Neural crest cell (in vitro differentiated cells): ENCODE data around the gene DLGAP5. TPM values are rescaled to one million over a fixed set of nuclear protein-coding genes. Genes with fewer than 3 reads are reported as not detected.

ENCODE experiments used
- DNase-seq: peaks from one replicate; pipeline ENCODE4 v3.0.0; 2021; ENCODE audit warnings: low read depth, mixed read lengths, low spot score
- H3K27ac Mint-ChIP-seq: one replicate; pipeline ENCODE4 v1.8.0; 2021; ENCODE audit warnings: mild to moderate bottlenecking, mixed read lengths; ENCODE audit not compliant: unreplicated experiment
- H3K27me3 Mint-ChIP-seq: 2 replicates; pipeline ENCODE4 v1.8.0; 2021; ENCODE audit warnings: low read depth, mild to moderate bottlenecking, mixed read lengths
- H3K36me3 Mint-ChIP-seq: 2 replicates; pipeline ENCODE4 v1.8.0; 2021; ENCODE audit warnings: low read depth, mild to moderate bottlenecking, mixed read lengths
- H3K4me1 Mint-ChIP-seq: 2 replicates; pipeline ENCODE4 v1.8.0; 2021; ENCODE audit warnings: mixed read lengths
- H3K4me3 Mint-ChIP-seq: one replicate; pipeline ENCODE4 v1.8.0; 2021; ENCODE audit warnings: mild to moderate bottlenecking, mixed read lengths
- H3K9me3 Mint-ChIP-seq: 2 replicates; pipeline ENCODE4 v1.8.0; 2021; ENCODE audit warnings: mixed read lengths
- CTCF ChIP-seq: fragments of 200-600 bp; sonication (generic); conservative IDR thresholded peaks from 2 replicates; pipeline ENCODE4 v1.5.0; 2021; ENCODE audit warnings: antibody characterized with exemption, mild to moderate bottlenecking
- total RNA-seq: library from RNA; stranded (reverse); gene quantifications from 2 replicates; pipeline ENCODE4 v1.2.1, GENCODE V29; 2021

DLGAP5 gene
- total RNA-seq, 1 donor from 2014 or later: 89.6 TPM

GRCh38 chr14:55099756-55100155 lies 91.6 kb downstream of the DLGAP5 start:
- H3K27ac Mint-ChIP-seq: no peak overlapping the region
- no peaks in the 10 kb centered on the region for H3K27me3 Mint-ChIP-seq
- peaks cover 19% of the 10 kb centered on the region for H3K4me1 Mint-ChIP-seq
- TF ChIP-seq CTCF: no peak
- peaks cover 5% of the 10 kb centered on the region for H3K36me3 Mint-ChIP-seq
- H3K4me3 Mint-ChIP-seq: no peak overlapping the region
- peaks cover 5% of the 10 kb centered on the region for H3K9me3 Mint-ChIP-seq
- DNase-seq: no peak

- no peak for TF ChIP-seq CTCF
- peaks cover 19% of the 10 kb centered on the region for H3K4me1 Mint-ChIP-seq
- H3K4me3 Mint-ChIP-seq: no peak overlapping the region
- H3K27ac Mint-ChIP-seq: no peak overlapping the region
- H3K9me3 Mint-ChIP-seq: no peaks in the 10 kb centered on the region
- no peaks in the 10 kb centered on the region for H3K36me3 Mint-ChIP-seq
- H3K27me3 Mint-ChIP-seq: no peaks in the 10 kb centered on the region
- no peak for DNase-seq
These were observed 92.9 kb downstream of the DLGAP5 start for GRCh38 chr14:55098561-55098898.

Other genes with a start within 250 kb of the DLGAP5 start
- gene WDHD1, start 164.5 kb downstream of the DLGAP5 start, total RNA-seq: 56.2 and 60.6 TPM in 2 replicates
- 32.8 and 38.6 TPM in 2 replicates for gene SOCS4, start 164.3 kb downstream of the DLGAP5 start, total RNA-seq
- gene MAPK1IP1L, start 139.9 kb downstream of the DLGAP5 start, total RNA-seq: 141 and 151 TPM in 2 replicates
- 0.57 and 1.2 TPM in 2 replicates for gene LGALS3, start 62.3 kb downstream of the DLGAP5 start, total RNA-seq
- gene FBXO34, start 79.8 kb upstream of the DLGAP5 start, total RNA-seq: 17.1 and 17.2 TPM in 2 replicates
- gene ATG14, start 220.2 kb upstream of the DLGAP5 start, total RNA-seq: 8.9 and 9.0 TPM in 2 replicates
- gene TBPL2, start 249.0 kb upstream of the DLGAP5 start, total RNA-seq: not detected in 2 replicates